Amniotic epithelial cell (primary cell): ENCODE data around the gene S100A3.
A peak's percentile ranks its signal among the peaks of the same experiment; 100 is the strongest.
"Not testable (repeated sequence)": the region's sequence is repeated elsewhere in the genome, so short reads cannot be mapped to it uniquely, and the experiment has no call there.

ENCODE experiments used
- DNase-seq: peaks from one replicate; pipeline ENCODE4 v3.0.0-alpha.2; 2010; ENCODE audit warnings: low read depth

S100A3 gene, protein sequence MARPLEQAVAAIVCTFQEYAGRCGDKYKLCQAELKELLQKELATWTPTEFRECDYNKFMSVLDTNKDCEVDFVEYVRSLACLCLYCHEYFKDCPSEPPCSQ

DNA sequence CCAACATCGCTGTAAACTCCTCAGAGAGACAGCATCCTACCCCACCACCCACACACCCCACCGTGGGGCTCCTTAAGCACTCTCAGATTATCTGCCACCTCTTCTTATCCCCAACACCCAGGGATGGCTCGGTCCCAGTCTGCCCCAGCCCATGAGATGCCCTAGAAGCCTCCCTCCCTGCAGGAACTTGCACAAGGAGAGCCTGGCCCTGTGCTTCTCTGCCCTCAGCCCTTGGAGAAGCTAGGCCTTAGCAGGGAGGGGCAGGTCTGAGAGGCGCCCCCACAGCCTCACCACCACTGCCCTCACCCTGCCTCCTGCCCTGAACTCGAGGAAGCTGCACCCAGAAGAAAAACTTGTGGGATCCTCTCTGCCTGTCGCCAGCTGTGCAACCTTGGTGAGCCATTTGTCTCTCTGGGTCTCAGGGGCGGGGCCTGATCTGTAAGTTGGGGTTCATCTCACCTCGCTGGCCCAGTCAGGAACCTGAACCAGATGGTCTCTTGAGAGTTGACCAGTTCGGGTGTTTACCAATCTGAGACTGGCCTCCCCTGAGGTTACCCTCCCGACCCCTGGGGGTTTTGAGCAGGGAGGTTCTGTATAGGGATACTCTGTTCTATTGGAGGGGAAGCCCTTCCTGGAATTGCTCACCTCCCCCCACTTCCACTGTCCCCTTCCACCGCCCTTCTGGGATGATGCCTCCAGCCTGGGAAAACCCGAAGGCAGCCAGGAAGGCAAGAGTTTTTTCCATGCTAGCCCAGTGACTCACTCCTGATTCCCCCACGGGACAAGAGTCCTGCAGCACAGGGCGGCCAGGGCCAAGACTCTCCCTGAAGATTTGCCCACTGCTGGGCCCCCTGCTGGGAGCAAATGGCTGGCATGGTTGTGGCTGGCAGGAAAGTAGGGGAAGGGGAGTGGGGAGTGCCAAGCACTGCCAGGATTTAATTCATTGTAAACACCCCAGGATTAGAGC lies at the start of gene S100A3:
Gene S100A3 (minus strand): TSS at position 537 of the 967 bp plus-strand sequence. CDS start 773 bp downstream, outside the sequence.
- DNase-seq, result peak; percentile 76

DNA sequence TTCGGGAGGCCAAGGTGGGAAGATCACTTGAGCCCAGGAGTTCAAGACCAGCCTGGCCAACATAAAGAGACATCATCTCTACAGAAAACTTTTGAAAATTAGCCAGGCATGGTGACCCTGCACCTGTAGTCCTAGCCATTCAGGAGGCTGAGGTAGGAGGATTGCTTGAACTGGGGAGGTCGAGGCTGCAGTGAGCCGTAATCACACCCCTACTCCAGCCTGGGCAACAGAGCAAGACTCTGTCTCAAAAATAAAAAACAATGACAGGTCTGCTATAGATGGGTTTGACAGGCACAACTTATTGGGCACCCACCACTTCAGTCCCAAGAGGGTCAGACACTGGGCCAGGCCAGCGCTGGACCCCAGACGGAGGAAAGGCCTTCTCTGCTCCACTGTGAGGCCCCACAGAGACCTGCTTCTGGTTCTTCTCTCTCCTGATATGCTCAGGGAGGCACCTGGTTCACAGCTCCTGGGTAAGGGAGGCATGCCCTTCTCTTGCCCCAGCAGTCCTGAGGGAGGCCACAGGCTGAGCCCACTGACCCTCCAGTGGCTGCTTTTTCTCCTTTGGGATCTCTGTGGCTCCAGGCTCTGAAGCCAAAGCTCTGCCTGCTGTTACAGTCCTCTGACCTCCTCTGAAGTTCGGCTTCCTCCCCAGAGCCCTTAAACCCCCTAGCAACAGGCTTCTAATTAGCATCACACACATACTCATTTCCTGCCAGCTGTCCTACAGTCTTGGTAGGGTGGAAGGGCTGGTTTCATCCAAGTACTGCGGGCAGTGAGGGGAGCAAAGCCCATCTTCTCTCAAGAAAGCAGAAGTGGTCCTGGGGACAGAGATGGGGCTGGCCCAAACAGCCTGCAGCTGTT lies 49.5 kb upstream of the S100A3 start:
- no peak for DNase-seq

DNA sequence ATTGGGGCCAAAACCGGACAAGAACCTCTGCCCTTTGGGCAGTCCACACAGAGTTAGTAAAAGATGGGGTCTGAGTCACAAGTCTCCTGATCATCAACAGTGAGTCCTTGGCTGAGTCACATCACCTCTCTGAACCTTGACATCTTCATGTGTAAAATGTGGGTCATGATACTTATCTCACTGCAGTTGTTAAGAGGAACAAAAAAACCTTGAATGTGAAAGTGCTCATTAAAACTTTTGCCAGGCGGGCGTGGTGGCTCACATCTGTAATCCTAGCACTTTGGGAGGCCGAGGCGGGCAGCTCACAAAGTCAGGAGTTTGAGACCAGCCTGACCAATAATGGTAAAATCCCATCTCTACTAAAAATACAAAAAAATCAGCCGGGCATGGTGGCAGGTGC lies 48.1 kb upstream of the S100A3 start:
- DNase-seq, result peak; percentile 79

DNA sequence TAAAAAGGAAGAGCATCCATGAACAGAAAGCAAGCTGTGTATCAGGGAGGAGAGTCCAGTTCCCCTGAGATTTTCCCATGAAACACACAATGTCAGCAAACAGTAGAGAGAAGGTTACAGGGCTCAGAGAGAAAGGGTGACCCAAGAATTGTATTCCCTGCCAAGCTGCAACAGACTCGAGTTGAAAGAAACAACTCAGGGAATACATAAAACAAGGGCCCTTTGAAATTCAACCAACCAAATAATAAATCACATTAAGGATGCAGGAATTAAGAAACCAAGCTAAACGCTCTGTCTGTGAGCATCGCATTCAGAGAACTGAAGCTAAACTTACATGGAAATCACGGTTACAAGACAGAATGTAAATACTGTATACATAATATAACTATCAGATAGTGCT lies 43.7 kb upstream of the S100A3 start:
- DNase-seq, result no peak

DNA sequence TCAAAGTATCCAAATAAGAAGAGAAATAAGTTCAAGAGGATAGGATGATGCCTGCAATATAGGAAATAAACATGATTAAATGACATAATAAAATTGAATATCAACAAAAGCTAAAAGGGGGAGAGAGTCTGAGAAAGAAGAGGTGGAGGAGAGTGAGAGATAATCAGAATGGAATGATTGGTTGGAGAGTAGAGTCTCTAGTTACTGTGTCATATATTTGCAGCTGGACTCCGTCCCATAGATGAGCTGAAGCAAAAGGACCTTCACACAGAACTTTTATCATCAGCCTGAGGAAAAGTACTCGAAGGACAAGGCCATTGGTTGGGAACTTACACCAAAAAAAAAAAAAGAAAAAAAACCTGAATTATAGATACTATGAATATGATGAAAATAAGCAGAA lies 39.4 kb upstream of the S100A3 start:
- no peak for DNase-seq

DNA sequence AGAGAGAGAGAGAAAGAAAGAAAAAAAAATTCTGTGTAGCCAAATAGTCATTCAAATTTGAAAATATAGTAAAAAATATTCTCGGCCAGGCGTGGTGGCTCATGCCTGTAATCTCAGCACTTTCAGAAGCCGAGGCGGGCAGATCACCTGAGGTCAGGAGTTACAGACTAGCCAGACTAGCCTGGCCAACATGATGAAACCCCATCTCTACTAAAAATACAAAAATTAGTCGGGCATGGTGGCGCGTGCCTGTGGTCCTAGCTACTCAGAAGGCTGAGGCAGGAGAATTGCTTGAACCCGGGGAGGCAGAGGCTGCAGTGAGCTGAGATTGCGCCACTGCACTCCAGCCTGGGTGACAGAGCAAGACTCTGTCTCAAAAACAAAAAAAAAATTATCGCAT lies 39.0 kb upstream of the S100A3 start:
- not testable (repeated sequence) for DNase-seq

DNA sequence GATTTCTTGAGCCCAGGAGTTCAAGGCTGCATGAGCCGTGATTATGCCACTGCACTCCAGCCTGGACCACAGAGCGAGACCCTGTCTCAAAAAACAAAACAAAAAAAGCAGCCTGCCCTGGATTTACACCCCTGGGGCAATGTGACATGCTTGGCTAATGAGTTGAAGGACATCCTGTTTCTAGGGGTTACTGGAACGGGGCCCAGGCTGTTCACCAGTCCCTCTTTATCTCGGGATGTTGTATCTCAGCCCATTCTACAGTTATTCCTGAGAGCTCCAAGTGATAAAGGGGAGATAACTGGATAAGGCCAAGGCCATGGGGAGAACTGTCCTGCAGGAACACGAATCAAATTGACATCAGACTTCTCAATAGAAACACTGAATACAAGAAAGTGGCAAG lies 38.3 kb upstream of the S100A3 start:
- no peak for DNase-seq

DNA sequence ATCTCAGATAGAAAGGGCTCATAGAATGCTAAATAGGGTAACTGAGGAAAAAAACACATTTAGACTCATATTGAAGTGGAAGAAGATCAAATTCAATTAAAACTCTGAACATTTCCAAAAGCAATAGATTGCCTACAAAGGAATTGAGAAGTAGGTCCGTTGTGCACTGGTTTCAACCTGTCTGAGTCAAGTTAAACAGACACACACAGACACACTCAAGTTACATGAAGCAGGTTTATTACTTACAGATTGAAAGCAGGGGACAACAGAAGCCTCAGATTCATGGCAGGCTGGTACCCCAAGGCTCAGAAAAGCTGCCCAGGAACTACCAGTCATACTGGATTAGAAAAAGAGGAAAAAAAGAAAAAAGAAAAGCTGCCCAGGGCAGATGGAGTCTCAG lies 37.3 kb upstream of the S100A3 start:
- no peak for DNase-seq

DNA sequence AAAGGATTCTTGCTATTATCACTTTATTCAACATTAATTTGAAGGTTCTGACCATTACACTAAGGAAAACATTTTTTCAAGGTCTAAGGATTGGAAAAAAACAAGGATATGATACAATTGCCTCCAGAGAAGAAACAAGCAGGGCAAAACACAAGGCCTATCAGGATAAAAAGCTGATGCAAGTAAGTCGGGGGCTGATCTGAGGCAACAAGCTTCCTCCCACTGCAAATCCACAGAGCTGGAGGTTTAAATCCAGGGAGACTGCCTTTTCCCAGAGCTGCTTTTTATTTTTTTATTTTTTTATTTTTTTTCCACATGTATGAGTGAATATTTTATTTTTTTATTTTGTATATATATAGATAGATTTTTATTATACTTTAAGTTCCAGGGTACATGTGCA lies 35.9 kb upstream of the S100A3 start:
- peak; percentile 31 for DNase-seq

DNA sequence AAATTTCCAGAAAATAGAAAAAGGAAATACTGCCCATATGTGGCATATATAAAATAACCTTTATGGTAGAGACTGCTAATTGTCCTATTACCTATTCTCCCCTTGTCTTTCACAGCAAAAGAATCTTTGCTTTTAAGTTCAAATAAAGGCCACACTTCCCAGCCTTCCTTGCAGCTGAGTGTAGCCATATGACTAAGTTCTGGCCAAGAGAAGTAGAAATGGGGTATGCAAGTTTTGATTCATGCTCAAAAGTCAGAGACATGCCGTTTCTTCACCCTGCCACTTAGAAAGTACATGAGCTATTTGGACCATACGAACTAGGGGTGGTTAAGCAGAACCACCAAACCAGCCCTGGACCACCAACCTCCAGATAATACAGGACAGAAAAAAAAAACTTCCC lies 34.9 kb upstream of the S100A3 start:
- DNase-seq, result peak; percentile 35

DNA sequence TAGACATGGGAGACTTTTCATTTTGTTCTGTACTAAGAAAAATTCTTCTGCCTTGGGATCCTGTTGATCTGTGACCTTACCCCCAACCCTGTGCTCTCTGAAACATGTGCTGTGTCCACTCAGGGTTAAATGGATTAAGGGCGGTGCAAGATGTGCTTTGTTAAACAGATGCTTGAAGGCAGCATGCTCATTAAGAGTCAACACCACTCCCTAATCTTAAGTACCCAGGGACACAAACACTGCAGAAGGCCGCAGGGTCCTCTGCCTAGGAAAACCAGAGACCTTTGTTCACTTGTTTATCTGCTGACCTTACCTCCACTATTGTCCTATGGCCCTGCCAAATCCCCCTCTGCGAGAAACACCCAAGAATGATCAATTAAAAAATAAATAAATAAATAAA lies 34.5 kb upstream of the S100A3 start:
- DNase-seq, result not testable (repeated sequence)

DNA sequence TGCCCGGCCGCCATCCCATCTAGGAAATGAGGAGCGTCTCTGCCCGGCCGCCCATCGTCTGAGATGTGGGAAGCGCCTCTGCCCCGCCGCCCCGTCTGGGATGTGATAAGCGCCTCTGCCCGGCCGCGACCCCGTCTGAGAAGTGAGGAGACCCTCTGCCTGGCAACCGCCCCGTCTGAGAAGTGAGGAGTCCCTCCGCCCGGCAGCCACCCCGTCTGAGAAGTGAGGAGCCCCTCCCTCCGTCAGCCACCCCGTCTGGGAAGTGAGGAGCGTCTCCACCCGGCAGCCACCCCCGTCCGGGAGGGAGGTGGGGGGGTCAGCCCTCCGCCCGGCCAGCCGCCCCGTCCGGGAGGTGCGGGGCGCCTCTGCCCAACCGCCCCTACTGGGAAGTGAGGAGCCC lies 33.8 kb upstream of the S100A3 start:
- not testable (repeated sequence) for DNase-seq

DNA sequence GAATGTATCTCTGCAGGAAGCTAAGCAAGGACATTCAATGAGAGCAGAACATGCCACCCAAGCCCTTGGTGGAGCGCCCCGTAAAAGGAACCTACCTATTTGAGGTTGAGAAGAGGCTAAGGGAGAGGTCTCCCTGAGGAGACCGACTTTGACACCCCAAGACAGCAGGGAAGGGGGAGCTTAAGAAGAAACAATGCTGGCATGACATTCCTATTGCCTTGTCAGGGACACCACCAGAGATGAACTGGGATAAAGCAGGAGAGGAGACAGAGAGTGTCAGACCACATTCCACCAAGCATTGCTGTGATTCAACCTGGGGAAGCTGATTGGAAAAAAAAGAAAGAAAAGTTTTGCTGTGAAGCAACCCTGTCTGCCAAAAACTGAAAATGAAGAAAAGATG lies 29.9 kb upstream of the S100A3 start:
- no peak for DNase-seq

DNA sequence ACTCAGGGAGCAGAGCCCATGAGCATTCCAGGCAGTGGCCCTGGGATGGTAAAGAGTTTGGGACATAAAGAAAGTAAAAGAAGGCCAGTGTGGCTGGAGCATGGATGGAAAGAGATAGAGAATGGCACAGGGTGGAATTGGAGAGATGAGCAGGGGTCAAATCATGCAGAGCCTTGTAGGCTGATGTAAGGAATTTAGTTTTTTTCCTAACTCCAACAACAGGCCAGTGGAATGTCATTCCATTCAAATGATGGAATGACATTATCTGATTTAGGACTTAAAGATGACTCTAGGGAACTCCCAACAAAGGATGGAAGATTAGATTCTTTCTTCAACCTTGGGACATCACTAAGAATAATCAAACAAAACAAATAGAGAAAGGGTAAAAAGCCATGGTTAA lies 29.4 kb upstream of the S100A3 start:
- DNase-seq, result peak; percentile 52

DNA sequence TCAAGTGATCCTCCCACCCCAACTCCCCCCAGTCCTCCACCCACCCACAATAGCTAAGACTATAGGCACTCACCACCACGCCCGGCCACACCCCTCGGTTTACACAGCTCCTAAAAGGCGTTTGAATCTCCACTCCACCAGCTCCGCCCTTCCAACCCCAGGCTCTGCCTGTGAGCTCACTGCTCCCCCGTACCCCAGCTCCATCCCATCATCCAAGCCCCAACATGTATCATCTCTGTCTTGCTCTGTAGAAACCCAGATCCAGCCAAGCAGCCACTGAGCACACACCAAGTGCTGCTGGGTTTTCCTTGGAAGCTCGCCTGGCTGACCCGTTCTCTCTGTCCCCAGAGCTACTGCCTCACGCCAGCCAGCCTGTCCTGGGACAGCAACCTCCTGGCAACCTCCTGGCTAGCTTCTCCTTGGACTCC lies 28.6 kb upstream of the S100A3 start:
- no peak for DNase-seq

DNA sequence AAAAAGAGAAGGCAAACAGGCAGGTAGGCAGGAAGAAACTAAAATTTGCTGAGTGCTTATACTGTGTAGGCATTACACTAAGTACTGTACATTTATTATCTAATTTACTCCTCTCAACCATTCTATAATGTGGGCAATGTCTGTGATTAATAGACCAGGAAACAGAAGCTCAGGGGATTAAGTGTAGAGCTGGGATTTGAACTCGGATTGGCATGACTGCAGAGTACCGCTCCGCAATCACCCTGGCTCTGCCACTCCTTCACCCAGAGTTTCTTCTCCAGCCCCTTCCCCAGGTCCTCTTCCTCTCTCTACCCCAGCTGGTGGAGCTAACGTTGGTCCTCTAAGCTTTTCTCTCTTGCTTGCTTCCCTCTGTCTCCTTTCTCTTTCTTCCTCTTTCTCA lies 28.1 kb upstream of the S100A3 start:
- DNase-seq, result no peak

DNA sequence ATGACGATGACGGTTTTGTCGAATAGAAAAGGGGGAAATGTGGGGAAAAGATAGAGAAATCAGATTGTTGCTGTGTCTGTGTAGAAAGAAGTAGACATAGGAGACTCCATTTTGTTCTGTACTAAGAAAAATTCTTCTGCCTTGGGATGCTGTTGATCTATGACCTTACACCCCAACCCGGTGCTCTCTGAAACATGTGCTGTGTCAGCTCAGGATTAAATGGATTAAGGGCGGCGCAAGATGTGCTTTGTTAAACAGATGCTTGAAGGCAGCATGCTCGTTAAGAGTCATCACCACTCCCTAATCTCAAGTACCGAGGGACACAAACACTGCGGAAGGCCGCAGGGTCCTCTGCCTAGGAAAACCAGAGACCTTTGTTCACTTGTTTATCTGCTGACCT lies 26.4 kb upstream of the S100A3 start:
- peak; percentile 14 for DNase-seq

DNA sequence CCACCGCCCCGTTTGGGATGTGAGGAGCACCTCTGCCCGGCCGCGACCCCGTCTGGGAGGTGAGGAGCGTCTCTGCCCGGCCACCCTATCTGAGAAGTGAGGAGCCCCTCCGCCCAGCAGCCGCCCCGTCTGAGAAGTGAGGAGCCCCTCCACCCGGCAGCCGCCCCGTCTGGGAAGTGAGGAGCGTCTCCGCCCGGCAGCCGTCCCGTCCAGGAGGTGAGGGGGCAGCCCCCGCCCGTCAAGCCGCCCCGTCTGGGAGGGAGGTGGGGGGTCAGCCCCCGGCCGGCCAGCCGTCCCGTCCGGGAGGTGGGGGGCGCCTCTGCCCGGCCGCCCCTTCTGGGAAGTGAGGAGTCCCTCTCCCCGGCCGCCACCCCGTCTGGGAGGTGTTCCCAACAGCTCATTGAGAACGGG lies 26.0 kb upstream of the S100A3 start:
- not testable (repeated sequence) for DNase-seq

DNA sequence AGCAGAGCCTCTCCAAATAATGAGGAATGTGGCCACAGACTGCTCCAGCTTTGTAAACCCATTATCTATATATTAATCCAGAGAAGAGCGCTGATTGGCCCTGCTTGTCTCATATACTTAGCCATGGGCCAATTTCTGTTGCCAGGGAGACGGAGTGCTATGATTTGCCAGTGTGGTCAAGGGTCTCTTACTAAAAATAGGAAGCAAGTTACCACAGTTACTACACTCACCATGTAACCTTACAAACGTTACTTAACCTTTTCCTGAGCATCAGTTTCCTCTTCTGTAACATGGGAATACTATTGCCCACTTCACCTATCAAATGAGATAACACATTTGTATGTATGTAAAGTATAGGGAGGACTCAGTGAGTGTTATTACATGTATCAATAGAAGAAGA lies 24.3 kb upstream of the S100A3 start:
- peak; percentile 11 for DNase-seq

DNA sequence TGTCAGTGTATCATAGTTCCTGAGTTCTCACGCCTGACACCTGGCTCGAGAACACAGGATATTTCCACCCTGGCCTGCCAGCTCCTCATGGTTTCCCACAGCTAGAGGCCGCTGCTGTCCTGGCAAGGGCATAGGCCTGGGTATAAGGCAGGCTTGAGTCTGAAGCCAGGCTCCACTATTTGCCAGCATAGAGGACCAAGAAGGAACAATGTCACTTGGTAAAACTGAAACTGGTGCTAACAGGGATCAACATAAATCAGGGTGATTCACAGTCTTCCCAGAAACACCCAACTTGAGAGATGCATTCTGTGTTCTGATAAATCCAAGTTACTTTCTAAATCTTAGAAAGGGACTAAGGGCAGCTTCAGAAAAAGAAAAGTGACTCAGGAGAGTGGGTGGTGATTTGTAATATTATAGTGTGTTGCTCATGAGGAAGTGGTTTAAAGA lies 23.5 kb upstream of the S100A3 start:
- peak; percentile 81 for DNase-seq

DNA sequence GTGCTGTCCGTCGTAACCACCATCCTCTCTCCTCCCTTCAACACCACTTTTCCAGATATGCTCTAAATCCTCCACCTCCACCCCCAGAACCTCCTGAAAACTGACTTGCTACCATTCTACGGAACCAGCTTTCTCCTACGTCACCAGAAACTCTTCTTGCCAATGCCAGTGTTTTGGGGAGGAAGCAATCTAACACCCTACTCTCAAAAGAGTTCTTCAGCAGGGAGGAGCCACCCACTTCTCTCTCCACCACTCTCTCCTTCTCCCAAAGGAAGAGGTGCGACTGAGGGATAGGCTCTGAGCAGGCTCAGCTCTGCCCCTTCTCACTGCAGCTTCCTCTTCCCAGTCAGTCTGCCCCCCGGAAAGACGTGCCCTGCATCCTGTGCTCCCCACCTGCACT lies 22.6 kb upstream of the S100A3 start:
- no peak for DNase-seq

DNA sequence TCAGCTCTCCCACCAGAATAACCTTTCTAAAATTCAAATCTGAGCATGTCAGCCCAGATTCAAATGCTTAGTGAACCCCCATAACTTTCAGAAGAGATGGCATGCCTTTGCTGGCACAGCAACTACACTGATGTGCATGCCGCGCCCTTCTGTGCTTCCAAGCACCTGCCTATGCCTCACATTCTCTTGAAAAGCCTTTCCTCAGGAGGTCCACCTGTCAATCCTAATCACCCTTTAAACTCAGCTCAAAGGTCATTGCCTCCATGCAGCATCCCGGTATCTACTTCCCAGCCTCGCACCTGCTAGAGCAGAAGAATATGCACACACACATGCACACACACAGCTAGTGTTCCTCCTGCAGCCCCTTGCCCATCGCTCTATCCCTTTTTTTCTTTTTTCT lies 21.8 kb upstream of the S100A3 start:
- DNase-seq, result no peak

DNA sequence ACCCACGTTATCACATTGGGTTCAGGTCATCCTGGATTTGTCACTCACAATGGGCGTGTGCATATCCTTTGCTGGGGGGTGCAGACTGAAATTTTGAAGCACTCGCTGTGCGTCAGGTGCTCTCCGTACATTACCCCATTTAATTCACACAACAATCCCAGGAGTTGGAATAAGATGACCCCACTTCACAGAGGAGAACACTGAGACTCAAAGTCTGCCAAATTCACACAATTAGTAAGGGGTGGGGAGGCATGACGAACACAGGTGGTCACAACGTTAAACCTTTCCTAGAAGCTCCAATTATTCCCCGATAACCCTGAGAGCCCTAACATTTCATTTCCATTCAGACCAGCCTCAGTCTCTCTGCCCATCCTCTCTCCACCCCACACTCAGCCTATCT lies 20.4 kb upstream of the S100A3 start:
- DNase-seq, result no peak
